H7 (cell line): ENCODE results near the gene NCOA5. TPM values are rescaled to one million over a fixed set of nuclear protein-coding genes. Genes with fewer than 3 reads are reported as not detected.

Source experiments
- DNase-seq: peaks from one replicate; pipeline ENCODE4 v3.0.0; 2012
- H3K27me3 ChIP-seq: 2 replicates; pipeline ENCODE4 v1.6.0; 2011; ENCODE audit warnings: mild to moderate bottlenecking, low read length; ENCODE audit not compliant: control insufficient read depth, insufficient read depth
- H3K36me3 ChIP-seq: replicated peaks from 2 replicates; pipeline ENCODE4 v1.5.1; 2011; ENCODE audit warnings: low read length; ENCODE audit not compliant: control insufficient read depth, insufficient read depth
- H3K4me3 ChIP-seq: 2 replicates; pipeline ENCODE4 v1.5.1; 2011; ENCODE audit warnings: low read depth, mild to moderate bottlenecking, control low read depth, low read length, moderate library complexity; ENCODE audit not compliant: insufficient read depth
- total RNA-seq: library from RNA; depleted of rRNA; stranded (reverse); fragments of >200 nt; shearing (Covaris generic); gene quantifications from 2 replicates; pipeline ENCODE4 v1.2.3, GENCODE V29; 2014

NCOA5 gene
- total RNA-seq, 1 experiment from 2014 or later = 12.2 TPM

- Histone ChIP-seq H3K4me3 (no peak overlapping the region), H3K27me3 (peaks cover 7% of the 10 kb centered on the region; the same call in 1 of the 2 replicates), H3K36me3 (peaks cover 4% of the 10 kb centered on the region)
- peak; percentile 18 for DNase-seq
Measured at GRCh38 chr20:46126440-46127056, 36.8 kb upstream of the NCOA5 start.

- Histone ChIP-seq H3K27me3 (no peaks in the 10 kb centered on the region), H3K4me3 (no peak overlapping the region), H3K36me3 (peaks cover 4% of the 10 kb centered on the region)
- peak; percentile 4 for DNase-seq
Measured at GRCh38 chr20:46123482-46124245, 33.9 kb upstream of the NCOA5 start.

GRCh38 chr20:46122516-46123481 lies 33.0 kb upstream of the NCOA5 start:
- Histone ChIP-seq H3K4me3 (no peak overlapping the region), H3K27me3 (peaks cover under 1% of the 10 kb centered on the region; the same call in 1 of the 2 replicates), H3K36me3 (peaks cover 4% of the 10 kb centered on the region)
- peak; percentile 8 for DNase-seq

GRCh38 chr20:46122071-46122470 lies 32.3 kb upstream of the NCOA5 start:
- Histone ChIP-seq H3K27me3 (peaks cover 7% of the 10 kb centered on the region; the same call in 1 of the 2 replicates), H3K4me3 (no peak overlapping the region), H3K36me3 (peaks cover 4% of the 10 kb centered on the region)
- DNase-seq = peak; percentile 5

- Histone ChIP-seq H3K27me3 (peaks cover 11% of the 10 kb centered on the region; the same call in 1 of the 2 replicates), H3K4me3 (no peak overlapping the region), H3K36me3 (peaks cover 4% of the 10 kb centered on the region)
- DNase-seq = no peak
Measured at GRCh38 chr20:46121184-46121930, 31.6 kb upstream of the NCOA5 start.

GRCh38 chr20:46120136-46120535 lies 30.4 kb upstream of the NCOA5 start:
- no peak overlapping the region for H3K4me3 ChIP-seq
- peaks cover 17% of the 10 kb centered on the region for H3K27me3 ChIP-seq
- H3K36me3 ChIP-seq = peaks cover 4% of the 10 kb centered on the region
- no peak for DNase-seq

- no peak overlapping the region for H3K4me3 ChIP-seq
- peaks cover 19% of the 10 kb centered on the region for H3K27me3 ChIP-seq
- H3K36me3 ChIP-seq = peaks cover 4% of the 10 kb centered on the region
- DNase-seq = no peak
Measured at GRCh38 chr20:46119547-46119946, 29.8 kb upstream of the NCOA5 start.

- DNase-seq = no peak
- Histone ChIP-seq H3K4me3 (peak overlapping the region; percentile 57; the same call in 1 of the 2 replicates), H3K27me3 (peaks cover 20% of the 10 kb centered on the region), H3K36me3 (peaks cover 4% of the 10 kb centered on the region)
Measured at GRCh38 chr20:46119028-46119546, 29.3 kb upstream of the NCOA5 start.

- Histone ChIP-seq H3K4me3 (peak overlapping the region; percentile 57), H3K36me3 (peaks cover 4% of the 10 kb centered on the region), H3K27me3 (peaks cover 20% of the 10 kb centered on the region)
- DNase-seq = peak; percentile 86
Measured at GRCh38 chr20:46118481-46119020, 28.8 kb upstream of the NCOA5 start.

- Histone ChIP-seq H3K4me3 (peak within 1 kb of the TSS; percentile 57), H3K27me3 (peaks cover 20% of the 10 kb centered on the region), H3K36me3 (no peaks in the 10 kb centered on the region; the same call in 1 of the 2 replicates)
- peak; percentile 99 for DNase-seq
Measured at GRCh38 chr20:46117704-46118467, 28.1 kb upstream of the NCOA5 start, which contains the start of gene CD40. TSS of gene CD40 (plus strand) at chr20:46118314. CDS start at chr20:46118344, 30 bp downstream.

GRCh38 chr20:46114449-46114848 lies 24.7 kb upstream of the NCOA5 start:
- no peak for DNase-seq
- Histone ChIP-seq H3K27me3 (peaks cover 25% of the 10 kb centered on the region), H3K36me3 (no peaks in the 10 kb centered on the region), H3K4me3 (no peak overlapping the region)

- Histone ChIP-seq H3K36me3 (no peaks in the 10 kb centered on the region), H3K4me3 (no peak overlapping the region), H3K27me3 (peaks cover 25% of the 10 kb centered on the region)
- no peak for DNase-seq
Measured at GRCh38 chr20:46113113-46113470, 23.3 kb upstream of the NCOA5 start.
